ENCODE data around the gene PAGE4. TPM values are rescaled to one million over a fixed set of nuclear protein-coding genes. Genes with fewer than 3 reads are reported as not detected.

PAGE4 gene
- polyA plus RNA-seq, 1 of the 3 experiments (the other 2 are of a cell fraction) = not detected

- no peaks in the 10 kb centered on the region for H4K20me1 ChIP-seq (ENCODE audit: insufficient read depth)
- DNase-seq = peak; percentile 63
- no peak overlapping the region for H2AFZ ChIP-seq (ENCODE audit: low read depth)
- H3K9me2 ChIP-seq = no peaks in the 10 kb centered on the region
- H3F3A ChIP-seq (replicated peaks; ENCODE audit: insufficient read depth) = no peaks in the 10 kb centered on the region
- peaks cover 0 to 25% of the 10 kb centered on the region in 2 experiments; a peak in 1 of 4 replicates for H3K4me1 ChIP-seq (ENCODE audit: control insufficient read depth in 1 of 2, insufficient read depth in 2 of 2, low read depth in 1 of 2, low read length in 1 of 2)
- H3K36me3 ChIP-seq (replicated peaks in 1 of 2; ENCODE audit: control insufficient read depth in 1 of 2, insufficient read depth in 2 of 2, low read length in 1 of 2) = no peaks in the 10 kb centered on the region
- ChIA-PET POLR2A (no interaction called here), CTCF (interaction anchor here (0.8 to 2.3 kb wide), 5 partner anchors 9 to 179 kb away, joined by 3 to 10 read pairs (median 6); no protein-coding TSS in a partner anchor)
- peaks cover 5% of the 10 kb centered on the region; the same call in 1 of the 2 replicates for H3K79me2 ChIP-seq (ENCODE audit: insufficient read depth)
- H3K4me2 ChIP-seq = peak overlapping the region; percentile 80
- H3K4me3 ChIP-seq (ENCODE audit: low read depth in 2 of 2, low read length in 1 of 2) = peak overlapping the region; percentile 54 to 66
- H3K27ac ChIP-seq (ENCODE audit: low read depth in 2 of 2, low read length in 1 of 2) = peak overlapping the region; percentile 68 to 82; a peak in 3 of 4 replicates
- 36% methylated on average over 28 of the region's 55 CpGs for WGBS (ENCODE audit: low lambda C conversion rate)
- TF ChIP-seq REST (IDR thresholded peaks at IDR 0.05; ENCODE audit: low read depth, low read length) (no peak), MXI1 (IDR thresholded peaks at IDR 0.05; ENCODE audit: low read depth, low read length) (0 out of 2 replicates have a peak, but pooled peaks have one; percentile 30)
- H3K27me3 ChIP-seq (ENCODE audit: insufficient read depth) = no peaks in the 10 kb centered on the region
- no peaks in the 10 kb centered on the region for H3K9me3 ChIP-seq
- H3K9ac ChIP-seq = peak overlapping the region; percentile 58
Observed at GRCh38 chrX:49879656-49880277, 50.7 kb downstream of the PAGE4 start.

- Histone ChIP-seq H3K4me1 (ENCODE audit: control insufficient read depth in 1 of 2, insufficient read depth in 2 of 2, low read depth in 1 of 2, low read length in 1 of 2) (peaks cover 0 to 25% of the 10 kb centered on the region in 2 experiments; a peak in 1 of 4 replicates), H4K20me1 (ENCODE audit: insufficient read depth) (no peaks in the 10 kb centered on the region), H3F3A (replicated peaks; ENCODE audit: insufficient read depth) (no peaks in the 10 kb centered on the region), H3K4me3 (ENCODE audit: low read depth in 2 of 2, low read length in 1 of 2) (peak overlapping the region in 1 of 2 experiments; percentile 66; a peak in 1 of 4 replicates), H2AFZ (ENCODE audit: low read depth) (no peak overlapping the region), H3K4me2 (peak overlapping the region; percentile 76; the same call in 1 of the 2 replicates), H3K27me3 (ENCODE audit: insufficient read depth) (no peaks in the 10 kb centered on the region), H3K9me2 (no peaks in the 10 kb centered on the region), H3K9ac (no peak overlapping the region), H3K9me3 (no peaks in the 10 kb centered on the region), H3K27ac (ENCODE audit: low read depth in 2 of 2, low read length in 1 of 2) (no peak overlapping the region), H3K79me2 (ENCODE audit: insufficient read depth) (peaks cover 5% of the 10 kb centered on the region; the same call in 1 of the 2 replicates), H3K36me3 (replicated peaks in 1 of 2; ENCODE audit: control insufficient read depth in 1 of 2, insufficient read depth in 2 of 2, low read length in 1 of 2) (no peaks in the 10 kb centered on the region)
- CTCF ChIA-PET = interaction anchor here (1.6 kb wide), 1 partner anchor 8 kb away, joined by 4 read pairs; no protein-coding TSS in a partner anchor
- 72% methylated on average over 7 of the region's 12 CpGs for WGBS (ENCODE audit: low lambda C conversion rate)
- POLR2A ChIA-PET = no interaction called here
- TF ChIP-seq YY1 (IDR thresholded peaks at IDR 0.05; ENCODE audit: low read depth) (no peak), FOXM1 (IDR thresholded peaks at IDR 0.05; ENCODE audit: low read depth) (no peak), ELF1 (IDR thresholded peaks at IDR 0.05) (no peak), EP300 (IDR thresholded peaks at IDR 0.05; ENCODE audit: borderline replicate concordance in 1 of 2, low read depth in 1 of 2, low read length in 1 of 2) (no peak), RAD21 (IDR thresholded peaks at IDR 0.05; ENCODE audit: low read length) (no peak), RXRA (IDR thresholded peaks at IDR 0.05; ENCODE audit: borderline replicate concordance, low read depth) (no peak), EZH2phosphoT487 (IDR thresholded peaks at IDR 0.05; ENCODE audit: borderline replicate concordance, low read depth) (no peak), TAF1 (IDR thresholded peaks at IDR 0.05; ENCODE audit: borderline replicate concordance, low read depth, low read length) (no peak), FOXJ3 (CRISPR knock-in tag; IDR thresholded peaks at IDR 0.05) (no peak), REST (IDR thresholded peaks at IDR 0.05; ENCODE audit: low read depth, low read length) (no peak), CHD2 (IDR thresholded peaks at IDR 0.05; ENCODE audit: low read length, partially characterized antibody) (no peak), MEF2A (IDR thresholded peaks at IDR 0.05; ENCODE audit: borderline replicate concordance, low read depth) (no peak), NRF1 (IDR thresholded peaks at IDR 0.05; ENCODE audit: low read depth, low read length) (no peak), FOSL2 (IDR thresholded peaks at IDR 0.05; ENCODE audit: borderline replicate concordance, low read depth) (no peak), MXI1 (IDR thresholded peaks at IDR 0.05; ENCODE audit: low read depth, low read length) (no peak)
- no peak for DNase-seq
Observed at GRCh38 chrX:49880668-49881067, 51.6 kb downstream of the PAGE4 start.

Measured in SK-N-SH (cell line).